HG03060 (cell line): ENCODE data around the gene DCDC2C.

Experiments used
- ATAC-seq: cut with Tn5 transposase; IDR thresholded peaks from one replicate; pipeline ENCODE4 v1.9.1; 2021; ENCODE audit warnings: low read depth, moderate number of reproducible peaks; ENCODE audit not compliant: unreplicated experiment

DCDC2C gene

DNA sequence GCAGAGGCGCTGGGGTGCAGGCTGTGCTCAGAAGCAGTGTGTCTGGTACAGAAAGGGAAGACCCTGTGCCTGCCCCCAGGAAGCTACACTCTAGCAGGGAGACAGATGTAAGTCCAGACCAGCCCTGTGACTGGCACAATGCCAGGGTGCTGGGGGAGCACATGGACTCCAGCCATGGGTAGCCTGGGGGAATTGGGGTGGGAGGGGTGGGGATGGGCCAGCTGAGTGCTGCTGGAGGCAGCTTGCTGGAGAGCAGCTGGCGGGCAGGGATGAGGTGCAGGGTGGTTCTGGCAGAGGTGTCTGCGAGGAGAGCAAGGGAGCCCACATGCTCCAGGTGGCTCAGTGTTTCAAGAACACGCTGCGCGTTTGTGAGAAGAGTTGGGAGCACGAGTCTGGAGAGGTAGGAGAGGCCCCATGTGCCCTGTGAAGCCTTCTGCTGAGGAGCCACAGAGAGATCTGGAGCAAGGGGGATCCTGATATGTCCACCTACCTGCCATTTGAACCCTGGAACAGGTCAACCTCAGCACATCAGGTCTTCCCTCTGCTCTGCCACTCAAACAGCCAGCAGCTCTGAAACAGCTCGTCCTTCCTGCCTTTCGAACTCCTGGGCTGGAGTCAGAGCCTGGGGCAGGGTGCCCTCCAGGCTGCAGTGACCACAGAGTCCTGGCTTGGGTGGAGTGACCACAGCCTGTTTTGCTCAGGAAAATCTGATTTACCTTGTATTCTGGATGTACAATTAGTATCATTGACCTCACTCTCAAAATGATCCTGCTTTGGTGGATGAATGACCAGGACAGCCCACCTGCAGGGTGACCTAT lies 30.3 kb upstream of the DCDC2C start:
- ATAC-seq: no peak

DNA sequence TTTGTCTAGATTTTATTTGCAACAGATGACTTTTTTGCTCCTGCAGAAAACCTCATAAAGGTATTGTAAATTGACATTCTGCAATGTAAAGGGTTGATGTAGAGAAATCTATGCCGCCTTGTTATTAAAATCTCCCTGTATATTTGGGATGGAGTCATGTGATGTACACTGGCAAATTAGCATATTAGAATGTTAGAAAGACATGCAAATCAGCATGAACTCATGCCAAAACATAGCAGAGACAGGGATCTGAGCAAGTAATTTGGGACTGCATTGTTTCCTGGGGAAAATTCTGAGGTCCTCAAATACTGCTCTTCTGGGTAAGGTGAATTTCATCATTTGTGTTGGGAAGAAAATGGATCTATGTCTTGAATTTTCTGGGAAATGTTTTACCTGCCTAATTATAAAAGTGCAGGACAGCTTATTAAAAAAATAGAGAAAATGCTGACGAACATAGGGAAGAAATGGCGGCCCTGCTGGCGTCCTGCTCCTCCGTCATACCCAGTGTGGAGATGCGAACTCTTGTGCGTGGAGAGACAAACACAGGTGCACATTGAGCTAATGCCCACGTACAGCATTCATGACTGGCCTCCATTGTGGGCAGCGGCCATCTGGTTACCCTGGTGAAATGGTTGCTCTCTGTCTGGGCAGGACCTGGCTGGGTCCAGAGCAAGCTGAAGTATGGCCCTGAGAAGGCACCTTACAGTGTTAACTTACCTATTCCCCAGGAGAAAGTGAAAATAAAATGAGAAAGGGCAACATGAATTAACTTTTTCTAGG lies 29.1 kb upstream of the DCDC2C start:
- no peak for ATAC-seq

DNA sequence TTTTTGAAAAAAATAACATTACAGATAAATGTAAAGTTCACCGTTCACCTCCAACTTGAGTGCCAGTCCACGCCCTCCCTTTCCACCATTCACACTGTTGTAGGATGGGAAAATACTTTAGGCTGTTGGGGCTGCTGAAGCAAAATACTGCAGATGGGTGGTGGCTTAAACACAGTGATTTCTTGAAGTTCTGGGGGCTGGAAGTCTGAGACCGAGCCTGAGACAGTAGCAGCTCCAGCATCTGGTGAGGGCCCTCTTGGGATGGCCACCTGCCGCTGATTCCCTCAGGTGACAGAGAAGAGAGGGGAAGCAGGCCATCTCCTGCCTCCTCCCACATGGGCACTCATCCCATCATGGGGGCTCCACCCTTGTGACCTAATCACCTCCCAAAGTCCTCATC lies 27.7 kb upstream of the DCDC2C start:
- ATAC-seq: no peak

DNA sequence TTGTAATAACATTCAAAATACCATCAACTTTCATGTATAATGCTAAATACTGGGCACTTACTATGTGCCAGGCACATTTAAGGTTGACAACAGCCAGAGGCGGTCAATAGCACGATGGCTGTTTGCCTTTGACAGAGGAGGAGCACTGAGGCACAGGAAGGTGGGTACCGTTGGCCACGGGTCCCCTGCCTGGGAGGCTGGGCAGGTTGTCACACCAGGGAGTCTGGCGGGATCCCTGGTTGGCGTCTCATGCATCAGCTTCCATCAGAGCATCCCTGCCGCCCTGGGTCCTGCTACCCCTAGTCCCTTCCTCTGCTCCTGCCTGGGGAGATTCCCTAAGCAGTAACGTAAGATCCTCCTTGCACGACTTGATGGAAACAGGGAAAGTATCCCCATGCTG lies 25.9 kb upstream of the DCDC2C start:
- no peak for ATAC-seq

DNA sequence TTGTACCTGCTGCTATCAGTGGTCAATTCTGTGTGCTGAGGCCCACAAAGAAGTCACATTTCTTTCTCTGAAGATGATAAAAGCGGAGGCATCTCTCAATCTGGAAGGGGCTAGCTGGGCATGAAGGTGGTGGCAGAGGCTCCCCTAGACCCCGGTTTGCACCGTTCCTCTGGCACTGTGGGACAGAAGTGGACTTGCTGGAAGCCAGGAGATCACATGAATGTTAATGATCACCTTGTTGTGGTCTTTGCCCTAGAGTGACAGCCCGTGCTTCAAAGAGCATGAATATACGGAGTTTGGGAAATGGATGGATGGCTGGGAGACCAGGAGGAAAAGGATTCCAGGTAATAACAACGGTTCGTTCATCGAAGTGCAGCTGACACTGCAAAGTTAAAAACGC lies 25.2 kb upstream of the DCDC2C start:
- no peak for ATAC-seq

DNA sequence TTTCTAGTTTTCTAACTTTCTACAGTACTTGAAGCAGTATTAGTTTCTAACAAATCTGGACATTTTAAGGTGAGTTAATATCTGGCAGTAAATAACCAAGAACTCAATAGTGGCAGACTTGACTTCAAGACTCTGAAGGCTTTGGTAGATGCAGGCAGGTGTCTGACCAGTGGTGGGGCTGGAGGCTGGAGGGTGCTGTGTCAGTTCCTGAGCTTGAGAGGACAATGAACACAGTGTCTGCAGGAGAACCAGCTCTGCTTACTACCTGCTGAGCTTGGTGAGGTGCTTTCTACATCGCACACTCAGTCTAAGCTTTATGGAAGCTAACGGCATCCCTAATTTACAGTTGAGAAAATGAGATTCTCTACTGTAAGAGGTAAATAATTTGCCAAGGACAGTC lies 24.2 kb upstream of the DCDC2C start:
- no peak for ATAC-seq

DNA sequence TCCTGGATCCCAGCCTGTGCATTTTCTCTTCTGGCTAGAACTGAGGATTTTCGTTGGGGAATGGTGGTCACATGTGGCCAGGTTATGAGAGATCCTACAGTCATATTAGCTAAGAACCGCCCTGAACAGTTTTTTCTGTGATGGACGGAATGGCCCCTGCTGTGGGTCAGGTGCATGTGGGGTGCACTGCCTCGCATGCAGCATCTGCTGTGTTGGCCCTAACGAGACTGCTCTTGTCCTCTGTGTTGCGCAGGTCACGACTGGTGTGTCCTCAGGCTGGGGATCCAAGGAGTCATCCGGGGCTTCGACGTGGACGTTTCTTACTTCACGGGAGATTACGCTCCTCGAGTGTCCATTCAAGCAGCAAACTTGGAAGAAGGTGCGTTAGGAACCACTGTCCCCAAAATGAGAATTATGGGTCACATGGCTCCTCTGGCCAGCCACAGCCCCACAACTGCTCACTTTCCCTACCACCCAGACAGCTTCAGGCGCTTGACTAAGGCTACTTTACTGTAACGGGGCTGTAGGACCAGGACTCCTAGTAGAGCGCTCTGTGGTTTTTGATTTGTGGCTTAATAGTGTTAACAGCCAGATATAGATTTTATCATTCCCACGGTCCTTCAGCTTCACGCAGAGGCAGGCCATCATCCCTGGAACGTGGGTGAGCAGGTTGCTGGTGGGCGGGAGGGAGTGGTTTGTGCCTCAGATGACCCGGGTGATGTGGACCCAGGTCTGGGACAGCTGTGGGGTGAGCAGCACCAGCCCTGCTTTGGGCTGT lies 23.6 kb upstream of the DCDC2C start:
- no peak for ATAC-seq

DNA sequence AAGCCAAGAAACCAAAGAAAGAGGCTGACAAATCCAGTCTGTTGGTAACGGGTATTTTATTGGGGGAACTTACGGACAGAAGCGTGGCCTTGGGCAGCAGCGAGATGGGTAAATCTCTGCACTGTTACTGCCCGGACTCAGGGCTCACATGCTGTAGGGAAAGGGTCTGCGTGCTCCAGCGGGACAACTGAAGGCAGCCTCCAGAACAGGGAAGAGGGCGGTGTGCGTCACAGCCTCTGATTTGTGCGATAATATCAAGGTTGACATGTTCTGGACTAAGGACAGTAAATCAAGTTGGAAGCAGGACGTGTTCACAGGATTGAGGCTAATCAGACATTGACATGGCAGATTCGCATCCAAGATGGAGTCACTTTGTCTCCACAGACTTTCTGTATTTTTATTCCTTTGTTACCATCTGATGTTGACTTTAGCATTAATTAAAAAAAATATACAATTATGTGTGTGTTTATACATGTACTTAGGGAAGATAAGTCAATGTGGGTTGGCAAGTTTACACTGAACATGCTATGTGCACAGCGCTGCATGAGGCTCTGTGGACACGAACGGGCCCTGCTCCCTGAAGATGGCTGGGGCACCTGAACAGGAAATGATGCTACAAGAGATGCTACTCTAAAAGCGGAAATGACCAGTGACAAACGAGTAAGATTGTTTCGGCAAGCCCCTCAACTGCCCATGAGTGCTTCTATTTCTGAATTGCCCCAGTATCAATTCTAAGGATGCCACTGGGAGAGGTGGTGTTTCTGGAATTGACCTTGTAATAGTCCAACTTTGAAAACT lies 22.6 kb upstream of the DCDC2C start:
- no peak for ATAC-seq

DNA sequence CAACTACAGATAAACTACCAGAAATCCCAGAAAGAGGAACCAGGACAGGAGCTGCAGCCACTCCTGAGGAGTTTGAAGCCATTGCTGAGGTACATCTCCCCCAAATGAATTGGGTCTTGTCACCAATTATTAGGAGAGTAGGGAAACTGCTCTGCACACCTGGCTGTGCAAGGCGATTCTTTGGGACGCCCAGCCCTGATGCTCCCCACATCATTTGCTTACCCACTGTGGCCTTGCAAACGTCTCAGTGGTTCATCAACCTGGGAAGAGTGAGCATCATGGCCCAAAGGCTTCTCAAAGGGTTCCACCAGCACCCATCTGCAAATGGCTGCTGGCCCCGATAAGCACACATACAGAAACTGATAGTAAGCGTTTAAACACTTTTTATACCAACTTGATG lies 21.8 kb upstream of the DCDC2C start:
- ATAC-seq: no peak

DNA sequence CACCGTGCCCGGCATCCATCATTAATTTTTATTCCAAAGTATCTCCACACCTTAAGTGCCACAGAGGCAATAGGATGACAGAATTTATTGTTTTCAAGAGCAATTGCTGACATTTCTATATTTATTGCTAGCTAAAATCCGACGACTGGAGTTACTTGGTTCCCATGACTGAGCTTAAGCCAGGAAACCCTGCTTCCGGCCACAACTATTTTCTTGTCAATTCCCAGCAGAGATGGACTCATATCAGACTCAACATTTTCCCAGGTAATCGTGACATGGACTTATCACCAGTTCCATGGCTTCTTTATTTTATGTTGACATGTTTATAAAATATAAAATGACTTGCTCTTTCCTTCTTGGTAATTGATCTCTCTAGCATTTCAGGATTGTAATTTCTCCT lies 20.6 kb upstream of the DCDC2C start:
- ATAC-seq: no peak

DNA sequence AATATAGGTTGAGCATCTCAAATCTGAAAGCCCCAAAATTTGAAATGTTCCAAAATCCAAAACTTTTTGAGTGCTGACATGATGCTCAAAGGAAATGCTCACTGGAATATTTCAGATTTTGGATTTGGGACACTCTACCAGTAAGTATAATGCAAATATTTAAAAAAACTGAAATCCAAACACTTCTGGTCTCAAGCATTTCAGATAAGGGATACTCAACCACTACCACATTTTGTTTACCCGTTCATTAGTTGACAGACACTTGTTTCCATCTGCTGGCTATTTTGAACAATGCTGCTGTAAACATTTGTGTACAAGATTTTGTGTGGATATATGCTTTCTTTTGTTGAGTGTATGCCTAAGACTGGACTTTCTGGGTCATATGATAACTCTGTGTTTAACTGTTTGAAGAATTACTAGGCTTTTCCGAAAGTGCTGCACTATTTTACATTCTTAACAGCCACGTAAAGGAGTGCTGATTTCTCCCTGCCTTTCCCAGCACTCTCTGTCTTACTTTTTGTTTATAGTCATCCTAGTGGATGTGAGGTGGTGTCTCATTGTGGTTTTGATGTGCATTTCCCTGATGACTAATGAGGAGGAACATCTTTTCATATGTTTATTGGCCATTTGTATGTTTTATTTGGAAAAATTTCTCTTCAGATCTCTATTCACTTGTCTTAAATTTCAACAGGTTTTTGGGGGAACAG lies 19.5 kb upstream of the DCDC2C start:
- no peak for ATAC-seq

DNA sequence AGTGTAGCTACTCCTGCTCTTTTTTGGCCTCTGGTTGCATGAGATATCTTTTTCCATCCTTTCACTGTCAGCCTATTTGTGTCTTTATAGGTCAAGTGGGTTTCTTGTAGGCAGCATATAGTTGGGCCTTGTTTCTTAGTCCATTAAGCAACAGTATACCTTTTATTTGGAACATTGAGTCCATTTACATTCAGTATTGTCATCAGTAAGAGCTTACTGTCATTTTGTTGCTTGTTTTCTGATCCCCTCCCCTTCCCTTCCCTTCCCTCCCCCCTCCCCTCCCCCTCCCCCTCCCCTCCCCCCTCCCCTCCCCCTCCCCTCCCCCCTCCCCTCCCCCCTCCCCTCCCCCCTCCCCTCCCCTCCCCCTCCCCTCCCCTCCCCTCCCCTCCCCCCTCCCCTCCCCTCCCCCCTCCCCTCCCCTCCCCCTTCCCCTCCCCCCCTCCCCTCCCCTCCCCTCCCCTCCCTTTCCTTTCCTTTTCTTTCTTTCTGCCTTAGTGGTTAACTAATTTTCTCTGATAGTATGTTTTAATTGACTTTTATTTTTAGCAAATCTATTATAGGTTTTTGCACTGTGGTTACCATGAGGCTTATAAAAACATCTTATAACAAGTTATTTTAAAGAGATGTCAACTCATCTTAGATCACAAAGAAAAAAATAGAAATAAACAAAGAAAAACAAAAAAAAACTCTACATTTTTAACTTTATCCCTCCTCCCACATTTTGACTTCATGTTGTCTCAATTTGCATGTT lies 13.2 kb upstream of the DCDC2C start:
- no peak for ATAC-seq

DNA sequence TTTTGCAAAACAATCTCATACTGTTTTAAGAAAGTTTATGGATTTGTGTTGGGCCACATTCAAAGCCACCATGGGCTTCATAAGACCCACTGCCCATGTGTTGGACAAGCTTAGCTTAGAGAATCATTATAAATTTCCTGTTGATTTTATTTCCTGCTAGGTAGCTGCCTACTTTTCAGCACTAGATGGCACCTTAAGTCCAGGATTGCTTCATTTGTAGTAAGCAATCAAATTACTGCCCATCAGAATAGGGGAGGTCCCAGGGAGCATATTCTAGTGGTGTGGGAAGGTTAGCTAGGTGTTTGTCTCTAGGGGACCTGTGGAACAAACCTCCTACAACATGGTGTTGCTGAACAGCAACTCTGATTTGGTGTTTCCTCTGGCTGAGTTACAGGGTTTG lies 11.0 kb upstream of the DCDC2C start:
- no peak for ATAC-seq

DNA sequence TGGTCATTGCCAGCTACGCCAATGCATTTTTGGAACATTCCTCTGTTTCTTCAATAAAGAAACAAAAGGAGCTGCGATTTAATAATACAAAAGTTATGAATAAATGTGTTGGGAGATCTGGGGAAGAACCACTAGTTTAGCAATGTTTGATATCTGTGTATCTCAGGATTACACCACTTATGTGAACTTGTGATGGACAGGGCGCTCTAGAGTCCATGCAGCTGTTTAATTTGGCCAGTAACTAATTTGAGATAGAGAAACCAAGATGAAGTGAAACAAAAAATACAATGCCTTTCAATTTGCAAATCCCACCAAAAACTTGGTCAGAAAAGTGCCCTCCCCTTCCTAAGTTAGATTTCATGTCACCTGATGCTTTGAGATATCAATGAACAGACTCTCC lies 6.8 kb upstream of the DCDC2C start:
- ATAC-seq: no peak

DNA sequence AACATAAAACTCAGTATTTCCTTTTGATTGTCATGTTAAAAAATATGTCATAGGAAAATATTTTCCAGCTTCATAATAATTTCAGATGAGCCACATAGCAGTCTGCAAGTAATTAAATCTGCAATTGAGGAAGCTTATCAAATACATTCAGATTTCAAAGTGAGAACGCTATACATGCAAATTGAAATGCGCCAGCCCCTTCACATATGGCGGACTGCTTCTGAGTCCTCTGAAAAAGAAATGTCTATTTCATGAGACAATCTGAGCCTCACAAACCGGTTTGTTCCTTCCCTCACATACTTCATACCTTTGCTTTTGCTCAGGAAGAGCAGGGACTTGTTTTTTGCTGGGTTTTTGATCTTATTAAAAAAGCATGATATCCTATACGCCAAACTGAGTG lies 2.3 kb upstream of the DCDC2C start:
- no peak for ATAC-seq

DNA sequence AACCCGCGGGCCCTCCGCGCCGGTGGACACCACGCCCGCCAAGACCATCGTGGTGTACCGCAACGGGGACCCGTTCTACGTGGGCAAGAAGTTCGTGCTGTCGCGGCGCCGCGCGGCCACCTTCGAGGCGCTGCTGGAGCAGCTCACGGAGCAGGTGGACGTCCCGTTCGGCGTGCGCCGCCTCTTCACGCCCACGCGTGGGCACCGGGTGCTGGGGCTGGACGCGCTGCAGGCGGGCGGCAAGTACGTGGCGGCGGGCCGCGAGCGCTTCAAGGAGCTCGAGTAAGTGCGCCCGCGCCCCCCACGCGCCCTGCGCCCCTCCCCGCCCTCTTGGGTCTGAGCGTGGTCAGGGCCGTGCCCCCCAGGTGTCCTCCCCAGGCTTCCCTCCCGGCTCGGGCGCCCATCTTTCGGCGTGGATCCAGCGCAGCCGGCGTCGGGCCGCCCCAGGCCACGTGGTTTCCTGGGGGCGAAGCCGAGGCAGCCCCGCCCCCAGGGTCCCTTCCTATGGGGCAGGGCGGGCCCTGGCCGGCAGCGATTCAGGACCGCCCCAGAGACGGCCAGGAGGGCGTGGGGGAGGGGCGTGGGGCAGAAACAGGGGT lies 481 bp downstream of the DCDC2C start:
- ATAC-seq: no peak

DNA sequence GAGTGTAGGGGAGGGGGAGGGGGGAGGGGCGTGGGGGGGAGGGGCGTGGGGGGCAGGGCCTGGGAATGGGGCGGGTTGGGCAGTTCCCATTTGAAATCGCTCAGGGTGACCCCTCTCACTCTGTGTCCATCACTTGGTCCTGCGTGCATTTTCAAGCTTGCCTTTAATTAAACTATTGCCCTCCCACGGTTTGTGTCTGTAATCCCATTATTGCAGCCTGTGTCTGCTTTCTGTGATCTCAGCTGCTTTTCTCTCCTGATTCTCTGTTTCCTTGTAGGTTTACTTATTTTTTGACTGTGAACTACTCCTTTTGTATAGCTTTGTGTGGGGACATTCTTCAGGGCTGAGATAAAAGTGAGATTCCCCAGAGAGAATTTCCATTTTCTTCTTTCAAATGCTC lies 1.3 kb downstream of the DCDC2C start:
- no peak for ATAC-seq

DNA sequence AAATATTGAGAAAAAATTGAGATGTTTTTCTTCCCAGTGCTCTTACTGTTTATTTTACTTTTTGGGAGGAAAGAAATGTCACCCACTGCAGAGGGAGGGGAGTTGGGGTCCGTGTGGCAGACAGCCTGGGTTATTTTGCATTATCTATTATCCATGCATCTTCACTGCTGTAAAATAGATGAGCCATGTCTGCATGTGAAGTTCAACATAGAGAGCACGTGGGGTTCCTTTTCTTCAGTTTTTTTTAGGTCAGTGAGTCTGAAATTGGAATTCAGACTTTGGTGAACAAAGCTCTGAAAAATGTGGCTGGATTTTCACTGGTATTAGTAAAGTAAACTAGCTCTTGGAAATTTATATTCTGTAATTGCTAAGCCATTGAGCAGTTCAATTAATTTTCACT lies 2.4 kb downstream of the DCDC2C start:
- ATAC-seq: no peak

DNA sequence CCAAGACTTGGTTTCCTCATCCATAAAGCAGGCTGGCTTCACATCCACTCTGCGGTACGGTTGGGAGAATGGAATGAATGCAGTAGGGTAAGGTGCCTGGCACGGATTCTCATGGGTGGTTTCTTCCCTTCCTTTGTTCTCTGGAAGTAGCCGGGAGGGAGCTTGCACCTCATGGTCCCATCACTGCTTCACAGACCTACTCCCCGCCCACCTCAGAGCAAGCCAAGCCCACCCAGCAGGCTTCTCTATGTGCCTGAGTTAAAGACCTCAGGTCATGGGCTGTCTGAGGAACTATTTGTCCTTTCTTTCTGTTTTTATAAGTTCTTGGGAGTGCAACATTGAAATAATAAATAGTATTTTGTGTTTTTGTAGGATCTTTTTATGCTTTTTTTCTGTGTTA lies 3.5 kb downstream of the DCDC2C start:
- no peak for ATAC-seq
